GM12878 (cell line): ENCODE measurements around the gene PNMA1.

Experiments
- CHD1 ChIP-seq: IDR thresholded peaks from 2 replicates; pipeline ENCODE4 v1.6.1; 2012; ENCODE audit warnings: low read depth, low read length, improper control_type of control experiment
- EP300 ChIP-seq, 2 experiments: fragments of 150-350 bp in 1 of 2; IDR thresholded peaks; 2 replicates each; pipeline ENCODE4 v1.6.1; 2011 to 2012; ENCODE audit warnings: low read depth in 2 of 2, low read length in 2 of 2, borderline replicate concordance in 1 of 2, improper control_type of control experiment in 1 of 2, inconsistent platforms in 1 of 2; ENCODE audit not compliant: control insufficient read depth in 1 of 2
- MTA2 ChIP-seq: fragments of 450-650 bp; IDR thresholded peaks from 2 replicates; pipeline ENCODE4 v1.6.1; 2016; ENCODE audit warnings: low read depth, mild to moderate bottlenecking, moderate library complexity
- MTA3 ChIP-seq: IDR thresholded peaks from 2 replicates; pipeline ENCODE4 v1.6.1; 2012; ENCODE audit warnings: low read length, inconsistent platforms, borderline replicate concordance
- POLR2A ChIP-seq: IDR thresholded peaks from 2 replicates; pipeline ENCODE4 v1.6.1; 2011; ENCODE audit warnings: low read depth, mild to moderate bottlenecking, low read length
- SIN3A ChIP-seq: IDR thresholded peaks from 2 replicates; pipeline ENCODE4 v1.6.1; 2012; ENCODE audit warnings: low read depth, low read length, improper control_type of control experiment
- SP1 ChIP-seq: IDR thresholded peaks from one replicate; pipeline ENCODE4 v1.6.1; 2011; ENCODE audit warnings: low read depth, low read length
- SPI1 ChIP-seq: IDR thresholded peaks from 2 replicates; pipeline ENCODE4 v1.6.1; 2011; ENCODE audit warnings: low read depth, mild to moderate bottlenecking, low read length, moderate library complexity, borderline replicate concordance; ENCODE audit not compliant: insufficient read depth
- TF ChIP-seq, protein P1 (sequence below), 3 experiments: IDR thresholded peaks in 2 of 3; conservative IDR thresholded peaks in 1 of 3; 2 replicates each; pipeline ENCODE4 v1.5.1; 2011; ENCODE audit warnings: low read depth in 3 of 3, low read length in 3 of 3, mild to moderate bottlenecking in 3 of 3, control low read depth in 2 of 3, moderate library complexity in 2 of 3, inconsistent platforms in 1 of 3, mixed read lengths in 1 of 3; ENCODE audit not compliant: control insufficient read depth in 2 of 3, insufficient read depth in 1 of 3; ENCODE audit errors: extremely low read depth in 1 of 3

DNA sequence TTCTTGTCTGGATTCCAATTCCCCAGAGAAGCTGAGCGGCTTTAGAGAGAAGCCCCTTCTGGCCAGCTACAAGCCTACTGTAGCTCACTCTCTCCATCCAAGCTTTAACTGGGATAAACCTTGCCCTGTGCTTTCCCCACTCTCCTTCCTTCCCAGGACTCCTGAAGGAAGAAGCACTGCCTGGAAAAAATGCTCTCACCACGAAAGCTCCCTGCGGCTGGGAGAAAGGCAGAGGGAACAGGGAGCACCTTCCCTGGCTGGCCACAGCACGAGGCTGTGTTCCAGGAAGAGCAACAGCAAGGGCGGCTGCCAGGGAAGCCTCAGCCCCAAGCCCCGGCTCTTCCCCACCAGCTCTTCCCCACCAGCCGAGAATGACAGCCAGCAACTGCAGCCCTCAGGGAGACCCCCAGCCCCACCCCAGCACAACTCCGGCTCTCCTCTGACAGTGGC is 40.8 kb upstream of the PNMA1 start:
- no peak for TF ChIP-seq MTA3
- TF ChIP-seq SPI1: no peak
- TF ChIP-seq SP1: no peak
- TF ChIP-seq, protein P1, sequence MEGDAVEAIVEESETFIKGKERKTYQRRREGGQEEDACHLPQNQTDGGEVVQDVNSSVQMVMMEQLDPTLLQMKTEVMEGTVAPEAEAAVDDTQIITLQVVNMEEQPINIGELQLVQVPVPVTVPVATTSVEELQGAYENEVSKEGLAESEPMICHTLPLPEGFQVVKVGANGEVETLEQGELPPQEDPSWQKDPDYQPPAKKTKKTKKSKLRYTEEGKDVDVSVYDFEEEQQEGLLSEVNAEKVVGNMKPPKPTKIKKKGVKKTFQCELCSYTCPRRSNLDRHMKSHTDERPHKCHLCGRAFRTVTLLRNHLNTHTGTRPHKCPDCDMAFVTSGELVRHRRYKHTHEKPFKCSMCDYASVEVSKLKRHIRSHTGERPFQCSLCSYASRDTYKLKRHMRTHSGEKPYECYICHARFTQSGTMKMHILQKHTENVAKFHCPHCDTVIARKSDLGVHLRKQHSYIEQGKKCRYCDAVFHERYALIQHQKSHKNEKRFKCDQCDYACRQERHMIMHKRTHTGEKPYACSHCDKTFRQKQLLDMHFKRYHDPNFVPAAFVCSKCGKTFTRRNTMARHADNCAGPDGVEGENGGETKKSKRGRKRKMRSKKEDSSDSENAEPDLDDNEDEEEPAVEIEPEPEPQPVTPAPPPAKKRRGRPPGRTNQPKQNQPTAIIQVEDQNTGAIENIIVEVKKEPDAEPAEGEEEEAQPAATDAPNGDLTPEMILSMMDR (IDR thresholded peaks at IDR 0.05 in 2 of 3, conservative IDR thresholded peaks at IDR 0.05 in 1 of 3; ENCODE audit: control insufficient read depth in 2 of 3, extremely low read depth in 1 of 3, insufficient read depth in 1 of 3, low read depth in 3 of 3, low read length in 3 of 3): no peak
- no peak for TF ChIP-seq MTA2
- no peak for TF ChIP-seq CHD1
- peak; percentile 14; the same call in 1 of the 2 replicates for TF ChIP-seq POLR2A
- no peak for TF ChIP-seq EP300 (IDR thresholded peaks at IDR 0.05; ENCODE audit: borderline replicate concordance in 1 of 2, control insufficient read depth in 1 of 2, low read depth in 2 of 2, low read length in 2 of 2)
- no peak for TF ChIP-seq SIN3A
